Activated T-cell treated with anti-CD3 and anti-CD28 coated beads, Interleukin-2, amount 50 U/mL, for 72 hours (primary cell): ENCODE results near the gene GARNL3. TPM values are rescaled to one million over a fixed set of nuclear protein-coding genes. Genes with fewer than 3 reads are reported as not detected.

Source experiments
- ATAC-seq, 2 donors: fragments of 150-1000 bp; cut with Tn5 transposase; replicated peaks in 1 of 2; 2 replicates each; pipeline ENCODE4 v1.10.0; 2021; ENCODE audit warnings: moderate library complexity in 2 of 2, mild to moderate bottlenecking in 1 of 2
- DNase-seq, 2 donors: peaks; one replicate each; pipeline ENCODE4 v3.0.0; 2021 to 2022; ENCODE audit warnings: mixed read lengths in 1 of 2
- H3K27ac Mint-ChIP-seq: one replicate; pipeline ENCODE4 v1.8.0; 2022; ENCODE audit warnings: mild to moderate bottlenecking, moderate library complexity, mixed read lengths
- H3K27me3 Mint-ChIP-seq: one replicate; pipeline ENCODE4 v1.8.0; 2022; ENCODE audit warnings: low read depth, mixed read lengths
- H3K36me3 Mint-ChIP-seq, 2 donors: one replicate each; pipeline ENCODE4 v1.8.0; 2022; ENCODE audit warnings: mixed read lengths in 2 of 2, mild to moderate bottlenecking in 1 of 2; ENCODE audit not compliant: insufficient read depth in 2 of 2
- H3K4me1 Mint-ChIP-seq: one replicate; pipeline ENCODE4 v1.8.0; 2022; ENCODE audit warnings: low read depth, mixed read lengths
- H3K4me3 Mint-ChIP-seq, 2 donors: one replicate each; pipeline ENCODE4 v1.8.0; 2022; ENCODE audit warnings: mild to moderate bottlenecking in 2 of 2, mixed read lengths in 2 of 2, moderate library complexity in 2 of 2
- H3K9me3 Mint-ChIP-seq, 2 donors: one replicate each; pipeline ENCODE4 v1.8.0; 2022; ENCODE audit warnings: mixed read lengths in 2 of 2
- total RNA-seq, 2 donors: library from RNA; stranded (reverse); gene quantifications; one replicate each; pipeline ENCODE4 v1.2.3, GENCODE V29; 2022

Gene GARNL3, protein sequence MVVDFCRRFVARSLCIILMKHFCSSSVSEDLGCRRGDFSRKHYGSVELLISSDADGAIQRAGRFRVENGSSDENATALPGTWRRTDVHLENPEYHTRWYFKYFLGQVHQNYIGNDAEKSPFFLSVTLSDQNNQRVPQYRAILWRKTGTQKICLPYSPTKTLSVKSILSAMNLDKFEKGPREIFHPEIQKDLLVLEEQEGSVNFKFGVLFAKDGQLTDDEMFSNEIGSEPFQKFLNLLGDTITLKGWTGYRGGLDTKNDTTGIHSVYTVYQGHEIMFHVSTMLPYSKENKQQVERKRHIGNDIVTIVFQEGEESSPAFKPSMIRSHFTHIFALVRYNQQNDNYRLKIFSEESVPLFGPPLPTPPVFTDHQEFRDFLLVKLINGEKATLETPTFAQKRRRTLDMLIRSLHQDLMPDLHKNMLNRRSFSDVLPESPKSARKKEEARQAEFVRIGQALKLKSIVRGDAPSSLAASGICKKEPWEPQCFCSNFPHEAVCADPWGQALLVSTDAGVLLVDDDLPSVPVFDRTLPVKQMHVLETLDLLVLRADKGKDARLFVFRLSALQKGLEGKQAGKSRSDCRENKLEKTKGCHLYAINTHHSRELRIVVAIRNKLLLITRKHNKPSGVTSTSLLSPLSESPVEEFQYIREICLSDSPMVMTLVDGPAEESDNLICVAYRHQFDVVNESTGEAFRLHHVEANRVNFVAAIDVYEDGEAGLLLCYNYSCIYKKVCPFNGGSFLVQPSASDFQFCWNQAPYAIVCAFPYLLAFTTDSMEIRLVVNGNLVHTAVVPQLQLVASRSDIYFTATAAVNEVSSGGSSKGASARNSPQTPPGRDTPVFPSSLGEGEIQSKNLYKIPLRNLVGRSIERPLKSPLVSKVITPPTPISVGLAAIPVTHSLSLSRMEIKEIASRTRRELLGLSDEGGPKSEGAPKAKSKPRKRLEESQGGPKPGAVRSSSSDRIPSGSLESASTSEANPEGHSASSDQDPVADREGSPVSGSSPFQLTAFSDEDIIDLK
- 1 to 10 TPM; 2.2 to 4.7 TPM for total RNA-seq

GRCh38 chr9:127264462-127265219, at the start of gene GARNL3:
GARNL3 (plus strand) TSS chr9:127264774; CDS start chr9:127264878, 104 bp downstream.
- DNase-seq (no peak), ATAC-seq (no peak)
- Mint-ChIP-seq H3K9me3 (no peaks in the 10 kb centered on the region), H3K4me1 (no peaks in the 10 kb centered on the region), H3K36me3 (no peaks in the 10 kb centered on the region), H3K4me3 (no peak within 1 kb of the TSS), H3K27ac (no peak within 1 kb of the TSS), H3K27me3 (peaks cover 14% of the 10 kb centered on the region)

DNA sequence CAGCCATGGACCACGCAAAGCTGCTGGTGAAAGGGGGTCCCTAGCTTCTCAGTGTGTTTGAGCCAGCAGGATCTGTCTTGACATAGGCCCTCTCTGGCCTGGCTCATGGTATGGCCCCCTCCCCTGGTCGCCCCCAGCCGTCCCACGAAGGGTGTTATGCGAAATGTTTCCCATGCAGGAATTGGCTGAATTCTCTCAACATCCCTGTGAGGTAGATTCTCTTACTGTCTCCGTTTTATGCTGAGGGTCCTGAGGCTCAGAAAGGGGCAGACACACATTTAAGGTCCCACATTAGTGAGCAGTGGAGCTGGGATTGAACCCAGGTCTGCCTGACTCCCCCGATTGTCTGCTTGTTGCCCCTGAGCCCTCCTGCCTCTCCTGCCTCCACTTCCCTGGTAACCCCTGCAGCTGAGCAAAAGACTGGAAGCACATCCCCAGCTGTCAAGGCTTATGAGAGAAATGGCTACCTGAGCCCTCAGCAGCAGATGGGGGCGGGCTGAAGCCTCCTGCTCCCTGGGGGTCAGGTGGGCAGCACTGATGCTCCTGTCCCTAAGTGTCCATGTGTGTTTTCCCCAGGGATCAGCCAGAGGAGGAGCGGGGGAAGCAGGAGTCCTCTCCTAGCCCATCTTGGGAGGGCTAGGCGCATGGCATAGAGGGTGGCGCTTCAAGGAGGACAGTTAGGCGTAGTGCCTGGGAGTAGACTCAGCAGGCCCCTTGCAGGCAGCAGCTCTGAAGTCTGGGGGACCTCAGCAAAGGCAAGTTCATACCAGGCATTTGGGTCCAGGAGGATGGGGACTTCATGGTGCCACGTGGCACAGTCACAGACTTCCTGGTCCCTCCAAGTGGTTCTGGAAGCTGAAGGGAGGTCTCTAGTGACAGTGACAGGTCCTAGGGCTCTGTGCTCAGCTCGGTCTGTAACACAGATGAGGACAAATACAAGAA, 49.0 kb upstream of the GARNL3 start:
- DNase-seq (no peak), ATAC-seq (no peak)
- H3K9me3 Mint-ChIP-seq, result no peaks in the 10 kb centered on the region
- peaks cover 7% of the 10 kb centered on the region for H3K4me1 Mint-ChIP-seq
- no peak overlapping the region for H3K27ac Mint-ChIP-seq
- no peaks in the 10 kb centered on the region for H3K36me3 Mint-ChIP-seq
- no peak overlapping the region for H3K4me3 Mint-ChIP-seq
- H3K27me3 Mint-ChIP-seq, result peaks cover 19% of the 10 kb centered on the region

DNA sequence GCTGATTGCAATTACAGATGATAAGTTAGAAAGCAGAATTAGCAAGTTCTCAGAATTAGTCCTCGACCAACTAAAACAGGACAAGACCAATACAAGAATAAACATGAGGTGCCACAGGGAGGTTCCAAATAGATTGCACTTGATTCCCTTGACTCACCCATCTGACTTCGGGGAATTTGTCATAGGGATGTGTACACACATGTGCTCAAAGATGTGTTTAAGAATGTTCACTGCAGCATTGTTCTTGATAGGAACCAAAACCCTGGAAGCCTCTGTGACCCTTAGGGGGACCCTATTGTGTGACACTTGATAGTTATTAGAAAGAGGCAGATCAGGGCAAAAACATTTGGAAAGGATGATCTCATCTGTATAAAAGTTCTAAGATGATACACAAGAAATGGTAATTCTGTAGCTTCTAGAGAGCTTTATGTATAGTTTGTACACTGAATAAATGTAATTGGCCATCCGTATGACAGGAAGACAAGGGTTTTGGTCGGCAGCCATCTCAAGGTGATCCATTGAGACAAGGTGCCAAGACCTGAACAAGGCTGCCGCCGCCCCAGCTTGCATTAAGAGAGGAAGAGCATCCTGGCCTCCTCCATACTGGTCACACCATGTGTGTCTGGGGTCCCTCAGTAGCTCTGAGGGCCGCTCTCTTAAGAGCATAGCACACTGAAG, 48.2 kb upstream of the GARNL3 start:
- Mint-ChIP-seq H3K4me3 (no peak overlapping the region), H3K27me3 (peaks cover 13% of the 10 kb centered on the region), H3K36me3 (no peaks in the 10 kb centered on the region), H3K27ac (no peak overlapping the region), H3K4me1 (peaks cover 8% of the 10 kb centered on the region), H3K9me3 (no peaks in the 10 kb centered on the region)
- ATAC-seq (no peak), DNase-seq (no peak)

GRCh38 chr9:127216888-127217217, 47.7 kb upstream of the GARNL3 start:
- ATAC-seq, result no peak
- no peak for DNase-seq
- Mint-ChIP-seq H3K36me3 (no peaks in the 10 kb centered on the region), H3K4me3 (no peak overlapping the region), H3K9me3 (no peaks in the 10 kb centered on the region), H3K27me3 (peaks cover 13% of the 10 kb centered on the region), H3K27ac (no peak overlapping the region), H3K4me1 (peaks cover 13% of the 10 kb centered on the region)

- Mint-ChIP-seq H3K27me3 (peaks cover 18% of the 10 kb centered on the region), H3K9me3 (no peaks in the 10 kb centered on the region), H3K4me1 (peaks cover 27% of the 10 kb centered on the region), H3K27ac (no peak overlapping the region), H3K36me3 (no peaks in the 10 kb centered on the region), H3K4me3 (no peak overlapping the region)
- DNase-seq (no peak), ATAC-seq (no peak)
These were observed 45.8 kb upstream of the GARNL3 start for GRCh38 chr9:127218818-127219217.

DNA sequence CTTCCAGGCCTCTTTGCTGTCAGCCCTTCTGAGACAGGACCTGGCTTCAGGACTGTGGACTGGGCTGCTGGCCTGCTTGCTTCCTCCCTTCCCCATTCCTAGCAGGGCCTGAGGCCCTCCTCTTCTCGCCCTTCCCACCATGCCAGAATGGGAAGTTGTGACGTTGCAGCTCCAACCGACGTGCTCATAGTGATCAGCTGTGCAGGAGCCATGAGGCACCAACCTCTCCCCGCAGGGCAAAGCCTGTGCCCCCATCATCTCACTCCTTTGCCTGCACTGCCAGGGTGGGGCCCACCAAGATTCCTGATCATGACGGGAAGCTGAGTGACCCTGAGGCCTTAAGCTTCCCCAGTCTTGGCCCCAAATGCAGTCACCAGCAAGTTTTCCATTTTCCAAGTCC, 45.1 kb upstream of the GARNL3 start:
- Mint-ChIP-seq H3K36me3 (no peaks in the 10 kb centered on the region), H3K4me3 (no peak overlapping the region), H3K9me3 (no peaks in the 10 kb centered on the region), H3K27ac (no peak overlapping the region), H3K4me1 (peaks cover 31% of the 10 kb centered on the region), H3K27me3 (peaks cover 16% of the 10 kb centered on the region)
- ATAC-seq (no peak), DNase-seq (no peak)

GRCh38 chr9:127221695-127222094, 42.9 kb upstream of the GARNL3 start:
- Mint-ChIP-seq H3K36me3 (no peaks in the 10 kb centered on the region), H3K4me3 (no peak overlapping the region), H3K9me3 (no peaks in the 10 kb centered on the region), H3K4me1 (peaks cover 39% of the 10 kb centered on the region), H3K27ac (no peak overlapping the region), H3K27me3 (peaks cover 21% of the 10 kb centered on the region)
- DNase-seq, result no peak
- no peak for ATAC-seq

DNA sequence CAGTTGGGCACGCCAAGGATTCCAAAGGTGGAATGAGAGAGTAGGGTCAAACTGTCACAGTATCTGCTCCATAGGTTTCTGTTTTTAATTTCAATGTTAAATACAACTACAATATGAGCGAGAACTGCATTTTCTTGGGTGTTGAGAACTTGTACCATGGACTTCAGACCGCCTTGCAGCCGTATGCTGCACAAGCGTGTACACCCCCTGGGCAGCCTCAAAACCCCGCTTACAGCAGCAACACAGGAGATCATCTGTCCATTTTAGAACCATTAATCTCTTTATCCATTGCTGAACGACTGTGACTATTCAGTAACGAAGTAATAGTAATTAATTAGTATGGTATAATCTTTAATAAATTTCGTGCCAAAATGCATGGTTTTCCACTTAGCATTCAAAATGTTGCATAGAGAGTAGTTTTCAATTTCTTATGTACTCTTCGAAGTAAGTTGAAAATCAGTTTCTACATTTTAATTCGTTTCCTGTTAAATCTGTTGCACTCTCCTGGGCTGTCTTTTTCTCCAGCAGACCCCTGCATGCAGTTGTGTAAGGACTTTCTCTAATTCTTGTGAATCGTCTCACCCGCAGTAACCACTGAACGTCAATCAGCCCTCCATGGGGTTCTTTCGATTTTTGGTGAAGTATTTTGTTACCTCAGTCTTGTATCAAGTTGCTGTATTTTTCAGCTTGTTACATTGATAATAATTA, 42.0 kb upstream of the GARNL3 start:
- no peak overlapping the region for H3K27ac Mint-ChIP-seq
- ATAC-seq (no peak), DNase-seq (no peak)
- H3K4me3 Mint-ChIP-seq, result no peak overlapping the region
- no peaks in the 10 kb centered on the region for H3K9me3 Mint-ChIP-seq
- no peaks in the 10 kb centered on the region for H3K36me3 Mint-ChIP-seq
- peaks cover 22% of the 10 kb centered on the region for H3K27me3 Mint-ChIP-seq
- H3K4me1 Mint-ChIP-seq, result peaks cover 39% of the 10 kb centered on the region

DNA sequence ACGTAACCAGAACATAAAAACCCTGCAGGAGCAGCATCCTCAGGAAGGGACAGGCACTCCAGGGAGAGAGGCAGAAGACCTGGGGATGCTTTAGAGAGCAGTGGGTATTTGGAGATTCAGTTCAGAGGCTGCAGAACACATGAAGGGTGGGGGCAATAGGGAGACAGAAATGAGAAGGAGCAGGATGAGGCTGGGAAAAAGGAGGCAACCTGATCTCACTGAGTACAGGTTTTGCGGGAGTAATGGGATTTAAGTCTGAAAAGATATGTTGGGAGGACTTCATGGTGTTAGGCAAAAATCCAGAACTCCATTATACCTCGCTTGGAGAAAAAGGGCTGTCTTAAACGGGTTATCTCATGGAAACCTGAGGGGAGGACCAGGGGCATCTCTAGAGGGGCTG, 41.3 kb upstream of the GARNL3 start:
- DNase-seq, result no peak
- peaks cover 39% of the 10 kb centered on the region for H3K4me1 Mint-ChIP-seq
- H3K27me3 Mint-ChIP-seq, result peaks cover 22% of the 10 kb centered on the region
- no peak for ATAC-seq
- H3K4me3 Mint-ChIP-seq, result peak overlapping the region in 1 of 2 donors; percentile 27
- no peaks in the 10 kb centered on the region for H3K36me3 Mint-ChIP-seq
- H3K9me3 Mint-ChIP-seq, result no peaks in the 10 kb centered on the region
- no peak overlapping the region for H3K27ac Mint-ChIP-seq

- Mint-ChIP-seq H3K9me3 (no peaks in the 10 kb centered on the region), H3K27me3 (peaks cover 22% of the 10 kb centered on the region), H3K4me3 (peak overlapping the region; percentile 79 to 93), H3K27ac (no peak overlapping the region), H3K4me1 (peaks cover 39% of the 10 kb centered on the region), H3K36me3 (no peaks in the 10 kb centered on the region)
- peak in 1 of 2 donors; percentile 21 for DNase-seq
- ATAC-seq, result no peak
These were observed 40.8 kb upstream of the GARNL3 start for GRCh38 chr9:127223810-127224177.

DNA sequence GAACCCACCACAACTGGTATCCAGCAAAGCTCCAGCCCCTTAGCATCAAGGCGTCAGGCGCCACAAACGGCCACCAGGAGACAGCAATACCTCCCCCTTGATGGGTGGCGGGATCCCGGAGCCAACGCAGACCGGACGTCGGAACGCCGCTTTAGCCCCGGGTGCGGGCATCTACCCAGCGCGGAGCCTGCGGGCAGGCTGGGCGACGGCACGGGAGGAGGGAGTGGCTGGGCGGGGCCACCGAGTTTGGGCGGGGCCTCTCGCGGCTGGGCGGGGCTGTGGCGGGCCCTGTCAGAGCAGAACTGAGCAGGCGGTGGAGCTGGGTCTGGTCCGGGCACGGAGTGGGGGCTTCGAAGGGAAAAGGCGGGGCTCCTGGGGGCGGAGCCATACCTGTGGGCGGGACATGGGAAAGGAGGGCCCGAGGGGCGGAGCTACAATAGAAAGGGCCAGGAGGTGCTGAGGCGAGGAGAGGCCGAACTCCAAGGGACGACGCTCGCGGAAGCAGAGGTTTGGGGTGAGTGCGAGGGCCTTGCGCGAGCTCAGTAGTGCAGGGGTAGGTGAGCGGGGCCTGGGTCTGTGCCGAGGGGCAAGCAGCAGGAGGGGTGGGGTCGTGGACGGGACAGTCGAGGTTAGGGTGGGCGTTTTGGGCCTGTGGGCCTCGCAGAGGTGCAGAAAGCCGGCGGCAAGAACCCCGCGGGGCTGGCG, 40.2 kb upstream of the GARNL3 start:
- Mint-ChIP-seq H3K4me1 (peaks cover 39% of the 10 kb centered on the region), H3K27ac (peak overlapping the region; percentile 62), H3K36me3 (no peaks in the 10 kb centered on the region), H3K9me3 (no peaks in the 10 kb centered on the region), H3K27me3 (peaks cover 22% of the 10 kb centered on the region), H3K4me3 (peak overlapping the region; percentile 79 to 93)
- peak; percentile 78 for ATAC-seq
- DNase-seq, result peak; percentile 92 to 93
